ENCODE data around the gene CBX2.

The CBX2 gene

DNA sequence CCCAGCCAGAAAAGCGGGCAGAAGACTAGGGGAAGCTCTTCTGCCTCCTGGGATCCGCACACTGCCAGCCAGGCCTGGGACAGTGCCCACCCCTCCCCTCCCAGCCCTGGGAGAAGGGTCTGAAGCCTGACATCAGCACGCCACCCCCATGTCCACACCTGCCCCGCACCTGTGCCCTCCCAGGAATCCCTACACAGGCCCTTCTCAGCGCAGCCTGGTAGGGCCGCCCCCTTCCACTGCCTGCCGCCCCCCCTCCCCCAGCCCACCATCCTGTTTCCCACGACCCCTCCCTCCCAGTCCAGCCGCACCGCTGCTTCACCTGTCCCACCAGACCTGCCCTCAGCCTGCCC lies 36.6 kb upstream of the CBX2 start:
- TF ChIP-seq, protein P1, sequence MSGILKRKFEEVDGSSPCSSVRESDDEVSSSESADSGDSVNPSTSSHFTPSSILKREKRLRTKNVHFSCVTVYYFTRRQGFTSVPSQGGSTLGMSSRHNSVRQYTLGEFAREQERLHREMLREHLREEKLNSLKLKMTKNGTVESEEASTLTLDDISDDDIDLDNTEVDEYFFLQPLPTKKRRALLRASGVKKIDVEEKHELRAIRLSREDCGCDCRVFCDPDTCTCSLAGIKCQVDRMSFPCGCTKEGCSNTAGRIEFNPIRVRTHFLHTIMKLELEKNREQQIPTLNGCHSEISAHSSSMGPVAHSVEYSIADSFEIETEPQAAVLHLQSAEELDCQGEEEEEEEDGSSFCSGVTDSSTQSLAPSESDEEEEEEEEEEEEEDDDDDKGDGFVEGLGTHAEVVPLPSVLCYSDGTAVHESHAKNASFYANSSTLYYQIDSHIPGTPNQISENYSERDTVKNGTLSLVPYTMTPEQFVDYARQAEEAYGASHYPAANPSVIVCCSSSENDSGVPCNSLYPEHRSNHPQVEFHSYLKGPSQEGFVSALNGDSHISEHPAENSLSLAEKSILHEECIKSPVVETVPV (CRISPR knock-in tag; IDR thresholded peaks at IDR 0.05), result no peak
- TF ChIP-seq ZFP30 (CRISPR knock-in tag; IDR thresholded peaks at IDR 0.05) (no peak), CSDC2 (CRISPR knock-in tag; IDR thresholded peaks at IDR 0.05) (no peak), TOX (CRISPR knock-in tag; IDR thresholded peaks at IDR 0.05; ENCODE audit: borderline replicate concordance) (no peak), ZNF565 (CRISPR knock-in tag; conservative IDR thresholded peaks at IDR 0.05; ENCODE audit: low read depth) (no peak), ARNTL (CRISPR knock-in tag; IDR thresholded peaks at IDR 0.05; ENCODE audit: borderline replicate concordance, low read depth) (no peak), ISL1 (CRISPR knock-in tag; IDR thresholded peaks at IDR 0.05) (no peak), TCF4 (CRISPR knock-in tag; IDR thresholded peaks at IDR 0.05; ENCODE audit: borderline replicate concordance) (no peak), GLIS3 (CRISPR knock-in tag; IDR thresholded peaks at IDR 0.05) (no peak), CREB5 (CRISPR knock-in tag; IDR thresholded peaks at IDR 0.05; ENCODE audit: low read depth) (no peak), RARB (CRISPR knock-in tag; IDR thresholded peaks at IDR 0.05) (no peak), ZNF70 (CRISPR knock-in tag; IDR thresholded peaks at IDR 0.05) (no peak), PPARA (CRISPR knock-in tag; IDR thresholded peaks at IDR 0.05; ENCODE audit: borderline replicate concordance) (no peak), ZNF8 (CRISPR knock-in tag; IDR thresholded peaks at IDR 0.05) (no peak), OSR1 (CRISPR knock-in tag; IDR thresholded peaks at IDR 0.05) (no peak), SNAI2 (CRISPR knock-in tag; IDR thresholded peaks at IDR 0.05) (no peak), ZFP3 (CRISPR knock-in tag; IDR thresholded peaks at IDR 0.05) (no peak), ESRRG (CRISPR knock-in tag; IDR thresholded peaks at IDR 0.05) (no peak)
- TF ChIP-seq, protein P2, sequence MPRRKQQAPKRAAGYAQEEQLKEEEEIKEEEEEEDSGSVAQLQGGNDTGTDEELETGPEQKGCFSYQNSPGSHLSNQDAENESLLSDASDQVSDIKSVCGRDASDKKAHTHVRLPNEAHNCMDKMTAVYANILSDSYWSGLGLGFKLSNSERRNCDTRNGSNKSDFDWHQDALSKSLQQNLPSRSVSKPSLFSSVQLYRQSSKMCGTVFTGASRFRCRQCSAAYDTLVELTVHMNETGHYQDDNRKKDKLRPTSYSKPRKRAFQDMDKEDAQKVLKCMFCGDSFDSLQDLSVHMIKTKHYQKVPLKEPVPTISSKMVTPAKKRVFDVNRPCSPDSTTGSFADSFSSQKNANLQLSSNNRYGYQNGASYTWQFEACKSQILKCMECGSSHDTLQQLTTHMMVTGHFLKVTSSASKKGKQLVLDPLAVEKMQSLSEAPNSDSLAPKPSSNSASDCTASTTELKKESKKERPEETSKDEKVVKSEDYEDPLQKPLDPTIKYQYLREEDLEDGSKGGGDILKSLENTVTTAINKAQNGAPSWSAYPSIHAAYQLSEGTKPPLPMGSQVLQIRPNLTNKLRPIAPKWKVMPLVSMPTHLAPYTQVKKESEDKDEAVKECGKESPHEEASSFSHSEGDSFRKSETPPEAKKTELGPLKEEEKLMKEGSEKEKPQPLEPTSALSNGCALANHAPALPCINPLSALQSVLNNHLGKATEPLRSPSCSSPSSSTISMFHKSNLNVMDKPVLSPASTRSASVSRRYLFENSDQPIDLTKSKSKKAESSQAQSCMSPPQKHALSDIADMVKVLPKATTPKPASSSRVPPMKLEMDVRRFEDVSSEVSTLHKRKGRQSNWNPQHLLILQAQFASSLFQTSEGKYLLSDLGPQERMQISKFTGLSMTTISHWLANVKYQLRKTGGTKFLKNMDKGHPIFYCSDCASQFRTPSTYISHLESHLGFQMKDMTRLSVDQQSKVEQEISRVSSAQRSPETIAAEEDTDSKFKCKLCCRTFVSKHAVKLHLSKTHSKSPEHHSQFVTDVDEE (CRISPR knock-in tag; IDR thresholded peaks at IDR 0.05), result no peak

GRCh38 chr17:79741751-79742588 lies 36.0 kb upstream of the CBX2 start:
- ATAC-seq, result peak; percentile 82
- TF ChIP-seq, protein P3, sequence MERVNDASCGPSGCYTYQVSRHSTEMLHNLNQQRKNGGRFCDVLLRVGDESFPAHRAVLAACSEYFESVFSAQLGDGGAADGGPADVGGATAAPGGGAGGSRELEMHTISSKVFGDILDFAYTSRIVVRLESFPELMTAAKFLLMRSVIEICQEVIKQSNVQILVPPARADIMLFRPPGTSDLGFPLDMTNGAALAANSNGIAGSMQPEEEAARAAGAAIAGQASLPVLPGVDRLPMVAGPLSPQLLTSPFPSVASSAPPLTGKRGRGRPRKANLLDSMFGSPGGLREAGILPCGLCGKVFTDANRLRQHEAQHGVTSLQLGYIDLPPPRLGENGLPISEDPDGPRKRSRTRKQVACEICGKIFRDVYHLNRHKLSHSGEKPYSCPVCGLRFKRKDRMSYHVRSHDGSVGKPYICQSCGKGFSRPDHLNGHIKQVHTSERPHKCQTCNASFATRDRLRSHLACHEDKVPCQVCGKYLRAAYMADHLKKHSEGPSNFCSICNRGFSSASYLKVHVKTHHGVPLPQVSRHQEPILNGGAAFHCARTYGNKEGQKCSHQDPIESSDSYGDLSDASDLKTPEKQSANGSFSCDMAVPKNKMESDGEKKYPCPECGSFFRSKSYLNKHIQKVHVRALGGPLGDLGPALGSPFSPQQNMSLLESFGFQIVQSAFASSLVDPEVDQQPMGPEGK (CRISPR knock-in tag; IDR thresholded peaks at IDR 0.05; ENCODE audit: borderline replicate concordance), result peak; percentile 92
- TF ChIP-seq GLIS3 (CRISPR knock-in tag; IDR thresholded peaks at IDR 0.05), result no peak

More for the DNA sequence above, 36.6 kb upstream of the CBX2 start:
- ATAC-seq, result no peak

DNA sequence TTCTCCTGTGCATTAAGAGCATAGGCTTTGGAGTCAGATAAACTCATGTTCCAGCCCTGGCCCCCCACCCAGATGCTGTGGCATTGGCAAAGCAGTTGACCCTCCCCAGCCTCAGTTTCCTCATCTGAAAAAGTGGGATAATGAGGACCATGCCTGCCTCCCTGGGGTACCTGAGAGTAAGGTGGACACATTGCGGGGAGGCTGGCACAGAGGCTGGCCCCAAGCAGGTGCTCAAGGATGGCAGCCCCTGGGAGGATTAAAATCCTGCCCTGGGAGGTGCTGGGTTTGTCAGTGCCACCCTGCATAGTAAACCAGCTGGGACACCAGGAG lies 35.4 kb upstream of the CBX2 start:
- ATAC-seq, result no peak
- TF ChIP-seq SNAI2 (CRISPR knock-in tag; IDR thresholded peaks at IDR 0.05) (no peak), RARB (CRISPR knock-in tag; IDR thresholded peaks at IDR 0.05) (no peak), OSR1 (CRISPR knock-in tag; IDR thresholded peaks at IDR 0.05) (no peak), ZNF70 (CRISPR knock-in tag; IDR thresholded peaks at IDR 0.05) (no peak), ZNF8 (CRISPR knock-in tag; IDR thresholded peaks at IDR 0.05) (no peak)
- TF ChIP-seq, protein P3 (CRISPR knock-in tag; IDR thresholded peaks at IDR 0.05; ENCODE audit: borderline replicate concordance), result no peak
